T-helper 1 cell treated with Interleukin-12 subunit alpha and Interleukin-12 subunit beta and Interleukin-4 antibody, amounts not matched to agents 30 ng/mL and 1 ng/mL, for 36 hours (primary cell): Measurements from ENCODE around the gene FAM53B. TPM values are rescaled to one million over a fixed set of nuclear protein-coding genes. Genes with fewer than 3 reads are reported as not detected.

ENCODE experiments used
- intact Hi-C: fragments of 100-400 bp; cut with micrococcal nuclease; formaldehyde crosslinking; loops from one replicate; pipeline ENCODE4 v1.15.1; 2024
- total RNA-seq: library from RNA; stranded (reverse); gene quantifications from 2 replicates; pipeline ENCODE4 v1.2.3, GENCODE V29; 2022

FAM53B gene
- total RNA-seq, 1 donor from 2014 or later: 35.0 TPM

DNA sequence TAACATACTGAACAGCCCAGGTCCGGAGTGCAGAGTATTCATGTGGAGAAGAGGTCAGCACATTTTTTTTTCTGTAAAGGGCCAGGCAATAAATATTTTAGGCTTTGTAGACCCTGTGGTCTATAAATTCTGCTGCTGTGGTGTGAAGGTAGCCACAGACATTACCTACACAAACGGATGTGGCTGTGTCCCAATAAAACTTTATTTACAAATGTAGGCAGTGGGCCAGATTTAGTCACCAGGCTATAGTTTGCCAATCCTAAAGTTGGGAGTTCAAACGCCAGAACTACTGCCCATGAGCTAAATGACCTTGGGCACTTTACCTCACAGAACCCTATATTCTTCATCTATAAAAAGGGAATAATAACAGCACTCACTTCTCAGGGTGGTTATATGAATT, 13.4 kb downstream of the FAM53B start:
- intact Hi-C loops: no loop called here

DNA sequence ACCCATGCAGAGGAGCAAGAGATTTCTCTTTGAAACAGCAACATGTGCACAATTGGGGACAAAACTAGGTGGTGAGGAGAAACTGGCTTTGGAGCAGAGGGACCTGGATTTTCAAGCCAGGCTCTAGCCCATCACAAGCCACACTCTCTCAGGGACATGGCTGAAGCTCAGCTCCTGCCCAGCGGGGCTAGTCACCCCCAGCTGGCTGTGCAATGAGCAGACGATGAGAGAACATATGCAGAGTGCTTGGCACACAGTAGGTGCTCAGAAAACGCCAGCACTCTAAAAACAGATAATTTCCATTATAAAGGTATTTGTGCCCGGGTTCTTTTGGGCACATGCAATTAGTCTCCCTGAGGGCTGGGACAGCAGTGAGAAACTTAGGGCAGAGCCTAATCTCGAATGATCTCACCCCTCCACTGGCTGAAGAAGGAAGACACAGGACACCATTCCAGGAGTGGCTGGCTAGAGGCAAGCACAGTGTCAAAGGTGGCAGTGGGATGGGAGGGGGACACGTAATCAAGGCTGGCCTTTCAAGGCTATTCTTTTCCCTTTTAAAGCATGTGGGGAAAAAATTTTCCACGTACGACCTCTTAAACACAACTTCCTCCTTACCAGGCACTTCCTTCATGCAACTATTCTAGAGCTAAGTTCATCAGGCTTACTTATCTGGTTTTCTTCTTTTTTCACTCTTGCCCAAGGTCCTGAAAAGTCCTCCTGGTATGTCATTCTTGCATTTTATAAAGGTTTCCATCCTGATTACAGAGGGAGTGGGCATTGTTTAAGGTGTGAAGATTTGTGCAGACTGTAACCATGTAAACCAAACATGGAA, 15.1 kb downstream of the FAM53B start:
- intact Hi-C loops: no loop called here

DNA sequence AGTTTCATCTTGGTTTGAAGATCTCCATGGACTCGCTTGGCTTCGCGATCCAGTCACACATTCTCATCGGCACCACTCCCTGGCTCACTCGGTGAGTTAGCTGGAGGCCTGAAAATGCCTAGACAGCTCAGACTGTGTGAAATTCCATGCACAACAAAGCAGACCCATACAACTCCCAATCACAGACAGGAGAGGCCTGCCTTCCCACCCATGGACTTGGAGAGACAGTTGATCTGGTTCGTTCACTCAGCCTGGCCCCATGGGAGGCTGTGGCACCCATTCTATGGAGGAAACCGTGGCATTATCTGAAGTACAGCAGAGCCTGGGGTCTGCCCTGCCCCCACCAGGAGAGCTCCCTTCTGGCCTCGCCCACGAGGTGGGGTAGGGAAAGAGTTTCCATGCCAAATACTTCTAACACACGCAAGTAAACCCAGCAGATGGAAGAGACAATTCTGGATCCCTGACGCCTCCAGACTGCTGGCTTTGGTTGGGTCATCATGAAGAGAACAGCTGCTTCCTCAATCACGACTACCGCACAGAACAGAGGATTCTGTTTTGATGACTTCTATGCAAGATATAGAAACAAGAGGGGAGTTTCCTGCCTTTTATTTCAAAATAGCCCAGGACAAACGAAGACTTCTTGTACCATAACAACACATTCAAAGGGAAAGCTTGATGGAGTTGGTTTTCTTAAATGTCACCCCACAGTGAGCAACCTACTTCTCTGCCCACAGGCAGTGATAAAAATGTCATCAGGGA, 15.9 kb downstream of the FAM53B start:
- intact Hi-C loops: no loop called here

DNA sequence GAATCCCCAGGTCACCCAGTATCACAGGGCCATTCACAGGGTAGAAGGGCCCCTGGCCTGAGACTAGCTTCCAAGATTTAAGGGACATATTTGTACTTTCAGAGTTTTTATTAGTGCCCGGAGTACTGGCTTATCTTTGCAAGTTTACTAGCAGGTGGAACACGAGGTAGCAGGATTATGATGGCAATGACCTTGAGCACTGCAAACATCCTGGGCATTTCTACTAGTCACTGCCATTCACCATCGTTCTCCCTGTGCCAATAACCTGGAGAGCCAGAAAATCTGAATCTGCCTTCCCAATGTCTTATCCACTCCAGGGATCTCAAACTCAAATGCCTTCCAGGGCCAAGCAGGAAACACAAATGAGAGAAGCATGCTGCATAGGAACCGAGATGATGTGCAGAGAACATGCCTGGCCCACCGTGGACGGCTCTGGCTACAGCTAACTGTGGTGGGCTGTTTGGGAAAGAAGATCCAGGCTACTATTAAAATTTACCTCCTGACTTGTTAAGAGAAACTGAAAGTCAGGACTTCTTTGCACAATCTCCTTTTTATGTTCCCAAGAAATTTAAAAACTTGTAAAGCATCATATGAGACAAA, 16.7 kb downstream of the FAM53B start:
- intact Hi-C loops: no loop called here

DNA sequence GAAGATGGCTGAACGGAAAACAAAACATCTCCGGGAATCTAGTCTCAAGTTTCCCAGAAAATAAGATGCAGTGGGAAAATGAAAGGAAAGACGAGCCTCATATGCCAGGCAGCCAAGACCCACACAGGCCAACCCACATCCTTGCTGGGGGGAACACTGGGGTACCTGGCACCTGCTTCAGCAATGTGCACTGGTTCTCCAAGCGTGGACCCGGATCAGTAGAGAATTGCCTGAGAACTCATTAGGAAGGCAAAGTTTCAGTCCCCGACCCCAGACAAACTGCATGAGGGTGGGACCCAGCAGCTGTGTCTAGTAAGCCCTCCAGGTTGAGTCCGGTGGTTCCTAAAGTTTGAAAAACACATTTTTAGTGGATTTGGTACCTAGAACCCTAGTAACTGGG, 18.4 kb downstream of the FAM53B start:
- intact Hi-C loops: no loop called here

DNA sequence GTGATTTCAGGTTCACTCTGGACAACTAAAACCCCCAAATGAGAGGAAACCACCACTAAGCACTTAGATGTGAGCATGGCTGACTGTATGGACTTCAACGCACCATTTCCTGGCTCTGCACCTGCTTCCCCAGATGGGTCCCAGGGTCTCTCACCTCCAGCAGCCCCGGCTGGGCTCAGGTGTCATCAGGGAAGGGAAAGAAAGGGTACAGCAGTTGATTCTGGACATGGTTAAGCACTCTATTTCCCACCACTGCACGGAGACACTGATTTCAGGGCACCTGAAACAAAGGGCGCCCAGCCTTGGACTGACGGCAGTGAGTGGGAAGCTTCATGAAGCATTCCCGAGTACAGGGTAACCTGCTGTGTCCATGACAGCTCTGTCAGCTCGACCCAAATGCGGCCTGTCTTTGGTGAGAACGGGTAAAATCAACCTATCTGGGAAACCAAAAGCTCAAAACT, 19.0 kb downstream of the FAM53B start:
- intact Hi-C loops: no loop called here

DNA sequence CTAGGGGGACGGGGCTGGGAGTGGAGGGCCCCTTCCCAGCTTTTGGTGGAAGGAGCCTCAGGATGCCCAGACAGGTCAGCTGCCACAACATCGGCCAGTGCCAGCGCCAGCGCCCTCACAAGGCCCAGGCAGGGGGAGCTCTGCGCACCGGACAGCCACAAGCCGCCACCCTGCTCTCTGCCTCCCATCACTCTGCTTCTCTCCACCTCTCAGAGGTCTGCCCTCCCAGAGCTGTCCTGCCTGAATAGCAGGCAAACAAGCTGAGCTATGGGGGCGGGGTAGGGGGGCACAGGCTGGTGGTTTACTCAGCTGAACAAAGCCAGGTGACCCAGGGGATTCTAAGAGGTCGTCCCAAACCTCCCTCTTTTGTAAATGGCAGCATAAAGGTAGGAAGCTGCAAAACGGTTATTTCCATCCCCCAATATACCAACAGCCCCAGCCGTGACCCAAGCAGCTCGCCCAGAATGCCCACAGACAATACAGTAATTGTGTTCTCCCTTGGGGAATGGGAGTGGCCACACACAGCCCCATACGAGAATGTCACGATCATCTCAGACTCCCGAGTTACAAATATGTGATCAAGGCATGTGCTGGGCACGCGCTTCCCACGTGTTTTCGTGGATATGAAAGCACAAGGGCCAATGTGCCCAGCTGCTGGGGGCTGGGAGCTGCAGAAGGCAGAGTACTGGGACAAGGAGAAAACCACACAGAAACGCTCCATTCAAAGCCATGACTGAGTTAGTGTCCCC, 19.7 kb downstream of the FAM53B start:
- intact Hi-C loops: no loop called here

DNA sequence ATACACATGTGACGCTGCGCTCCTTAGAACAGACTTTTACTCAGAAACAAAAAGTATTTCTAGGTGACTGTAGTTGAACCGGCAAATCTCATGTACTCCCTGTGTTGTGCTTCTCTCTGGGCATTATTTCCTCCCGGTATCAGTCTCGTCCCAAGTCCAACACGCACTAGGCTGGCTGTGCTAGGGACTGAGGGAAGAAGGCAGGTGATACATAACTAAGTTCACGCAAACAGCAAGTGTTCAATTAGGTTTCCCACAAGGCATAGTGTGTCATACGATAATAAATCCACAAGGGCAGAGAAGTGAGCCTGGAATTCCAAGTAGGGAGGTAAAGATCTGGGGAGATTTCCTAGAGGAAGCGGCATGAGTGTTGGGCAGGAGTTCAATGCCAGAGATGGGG, 20.4 kb downstream of the FAM53B start:
- intact Hi-C loops: loop anchor here (1.0 kb wide), 3 partner anchors 9 to 35 kb away; no protein-coding TSS in a partner anchor

DNA sequence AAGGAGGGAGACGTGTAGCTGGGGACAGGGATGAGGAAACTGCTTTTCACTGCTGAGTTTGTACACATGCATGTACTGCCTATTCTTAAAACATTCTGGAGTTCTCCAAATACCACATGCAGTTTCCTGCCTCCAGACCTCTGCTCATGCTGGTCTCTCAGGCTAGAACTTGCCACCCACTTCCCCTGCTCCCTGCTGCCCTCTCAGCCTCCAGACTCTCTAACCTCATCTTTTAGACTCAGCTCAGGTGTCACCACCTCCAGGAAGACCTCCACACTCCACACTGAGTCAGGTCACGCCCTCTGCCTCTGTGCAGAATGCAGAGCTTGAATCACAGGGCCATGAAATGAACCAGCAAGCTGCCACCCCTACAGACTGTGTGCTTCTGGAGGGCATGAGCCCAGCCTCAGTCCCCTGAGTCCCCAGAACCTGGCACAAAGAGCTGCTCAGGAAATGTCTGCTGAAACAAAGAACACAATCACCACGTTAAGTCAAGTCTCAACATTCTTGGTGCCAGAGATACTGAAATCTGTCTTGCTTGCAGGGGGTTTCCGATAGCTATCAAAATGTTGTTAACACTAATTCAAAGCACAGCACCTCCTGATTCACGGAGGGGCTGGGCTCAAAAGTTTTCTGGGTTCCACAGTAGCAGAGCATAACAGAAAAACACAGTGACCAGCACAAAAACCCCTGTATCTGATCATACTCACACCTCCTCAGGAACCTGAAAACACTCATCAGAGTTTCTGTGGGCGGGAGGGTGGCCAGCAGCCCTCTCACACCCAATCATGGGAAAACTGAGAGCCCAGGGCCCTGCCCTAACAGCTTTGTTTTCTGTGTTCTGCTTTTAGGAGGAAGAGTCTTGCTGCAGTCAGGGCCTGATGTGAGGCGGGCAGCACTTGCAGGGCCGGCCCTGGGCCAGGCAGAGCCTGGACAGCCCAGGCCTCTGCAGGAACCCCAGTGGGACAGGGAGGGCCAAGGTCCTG, 21.1 kb downstream of the FAM53B start:
- intact Hi-C loops: loop anchor here (1.0 kb wide), 3 partner anchors 10 to 34 kb away; no protein-coding TSS in a partner anchor

DNA sequence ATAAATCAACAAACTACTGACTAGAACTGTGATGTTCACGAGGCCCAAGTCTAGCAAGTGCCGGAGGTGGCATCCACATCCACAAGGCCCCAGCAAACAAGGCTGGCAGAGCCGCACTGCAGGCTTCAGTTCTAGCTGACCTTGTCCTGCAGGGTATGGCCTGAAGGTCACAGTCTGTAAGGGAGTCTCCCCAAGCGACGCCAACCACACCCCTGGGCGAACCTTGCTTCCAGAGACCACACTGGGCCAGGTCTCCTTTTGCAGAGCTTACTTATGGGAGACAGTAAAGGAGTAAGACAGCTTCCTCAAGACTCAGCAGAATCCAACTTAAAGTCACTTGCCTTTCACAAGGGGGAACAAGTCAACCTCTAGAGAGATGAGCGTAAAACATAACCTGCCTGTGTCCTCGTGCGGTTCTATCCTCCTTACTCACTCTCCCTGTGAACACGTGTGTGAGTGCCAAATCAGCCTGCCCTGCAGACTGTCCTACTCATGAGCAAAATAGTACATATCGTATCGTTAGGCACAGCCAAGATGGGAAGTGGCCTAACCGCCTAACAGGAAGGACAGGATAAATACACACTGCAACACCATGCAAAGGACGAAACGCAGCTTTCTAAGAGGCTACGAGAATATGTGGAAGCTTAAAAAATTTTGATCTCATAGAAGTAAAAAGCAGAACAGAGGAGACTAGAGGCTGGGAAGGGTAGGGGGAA, 22.7 kb downstream of the FAM53B start:
- intact Hi-C loops: no loop called here

DNA sequence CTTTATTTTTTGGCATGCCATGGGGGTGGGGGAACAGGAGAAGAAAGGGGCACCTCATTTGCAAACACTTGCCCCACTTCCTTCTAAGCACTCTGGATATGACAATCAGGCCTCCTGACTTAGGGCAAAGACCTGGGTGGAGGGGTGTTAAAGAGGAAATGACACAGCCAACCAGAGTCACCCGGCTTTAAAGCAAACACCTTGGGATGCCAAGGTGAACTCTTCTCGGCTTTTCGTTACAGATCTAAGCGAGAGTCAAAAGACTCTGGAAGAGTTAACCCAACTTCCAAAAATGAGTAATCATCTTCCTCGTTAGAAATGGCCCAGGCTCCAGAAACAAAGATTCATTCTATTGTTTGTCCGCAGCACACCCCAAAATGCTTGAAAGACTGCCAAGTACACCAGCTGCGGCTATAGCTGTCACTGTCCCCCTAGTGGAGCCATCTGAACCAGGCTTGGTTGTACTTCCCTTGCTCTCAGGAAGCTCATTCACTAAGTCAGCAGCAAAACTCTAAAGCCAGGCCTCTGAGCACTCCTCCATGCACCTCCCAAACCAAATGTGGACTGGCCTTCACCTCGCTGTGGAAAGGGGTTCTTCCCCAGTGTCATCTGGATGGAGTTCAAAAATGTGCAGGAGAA, 24.8 kb downstream of the FAM53B start:
- intact Hi-C loops: loop anchor here (1.0 to 2.0 kb wide), 5 partner anchors 17 to 82 kb away; partner anchors contain the start of genes ABRAXAS2 and EEF1AKMT2

DNA sequence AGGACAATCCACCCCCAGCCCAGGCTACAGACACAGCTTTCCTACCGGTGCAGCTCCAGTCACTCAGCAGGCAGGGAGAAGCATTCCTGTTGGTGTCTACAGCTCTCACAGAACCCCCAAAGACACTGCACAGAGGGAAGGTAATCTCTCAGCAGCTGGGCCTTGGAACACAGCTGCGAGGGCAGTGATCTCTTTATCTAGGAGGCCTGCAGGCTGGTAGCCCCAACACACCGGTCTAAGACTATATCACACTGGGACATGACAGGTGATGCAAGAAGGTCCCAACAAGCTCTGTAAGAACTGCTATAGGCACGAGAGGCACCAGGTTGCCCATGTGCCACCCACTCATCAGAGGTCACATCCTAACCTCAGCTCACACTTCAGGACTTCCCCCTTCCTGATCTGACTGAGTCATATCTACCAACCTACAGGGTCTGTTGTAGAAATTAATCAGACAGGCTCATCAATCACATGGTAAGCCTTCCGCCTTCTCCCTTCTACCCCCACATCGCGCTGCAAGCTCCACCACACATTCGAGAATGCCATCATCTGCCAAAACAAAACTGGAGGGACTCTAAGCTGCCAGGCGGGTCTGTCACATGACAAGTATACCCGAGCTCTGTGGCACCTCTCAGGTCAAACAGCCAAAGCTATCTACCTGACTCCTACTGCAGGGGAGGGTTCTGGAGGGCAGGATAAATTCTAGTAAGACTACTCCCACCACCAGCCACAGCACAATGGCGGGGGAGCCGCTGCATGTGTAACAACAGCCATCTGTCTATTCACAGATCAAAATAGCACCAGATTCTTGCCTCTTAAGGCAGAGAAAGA, 26.1 kb downstream of the FAM53B start:
- intact Hi-C loops: loop anchor here (1.0 to 2.0 kb wide), 5 partner anchors 15 to 91 kb away; partner anchors contain the start of gene EEF1AKMT2

DNA sequence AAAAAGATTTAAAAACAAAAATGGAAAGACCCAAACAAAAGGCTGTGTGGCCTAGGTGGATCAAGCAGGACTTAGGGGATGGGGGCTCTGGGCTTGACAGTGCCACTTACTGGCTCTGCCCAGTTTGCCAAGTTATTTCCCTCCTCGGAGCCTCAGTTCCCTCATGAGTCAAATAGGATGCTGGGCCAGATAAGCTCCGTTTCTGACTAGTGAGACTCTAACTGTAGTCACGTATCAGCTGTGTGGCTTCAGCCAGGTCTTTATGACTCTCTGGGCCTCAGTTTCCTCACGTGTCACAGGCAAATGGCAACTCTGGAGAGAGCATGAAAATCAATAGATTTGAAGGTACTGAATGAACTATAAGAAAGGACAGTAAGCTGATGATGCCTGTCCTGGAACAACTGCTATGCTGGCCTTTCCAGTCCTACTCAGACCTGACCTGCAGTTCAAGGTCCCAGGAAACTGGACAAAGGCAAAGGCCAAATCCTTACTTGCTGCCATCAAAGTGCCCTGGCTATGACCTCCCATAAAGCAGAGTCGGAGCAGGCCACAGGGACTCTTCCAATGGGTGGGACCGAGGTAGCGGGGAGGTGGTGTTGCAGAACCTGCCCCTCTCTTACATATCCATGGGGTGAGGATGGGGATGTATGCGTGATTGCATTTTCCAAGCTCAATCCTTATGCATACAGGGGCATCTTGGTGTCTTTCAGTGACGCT, 27.0 kb downstream of the FAM53B start:
- intact Hi-C loops: no loop called here

DNA sequence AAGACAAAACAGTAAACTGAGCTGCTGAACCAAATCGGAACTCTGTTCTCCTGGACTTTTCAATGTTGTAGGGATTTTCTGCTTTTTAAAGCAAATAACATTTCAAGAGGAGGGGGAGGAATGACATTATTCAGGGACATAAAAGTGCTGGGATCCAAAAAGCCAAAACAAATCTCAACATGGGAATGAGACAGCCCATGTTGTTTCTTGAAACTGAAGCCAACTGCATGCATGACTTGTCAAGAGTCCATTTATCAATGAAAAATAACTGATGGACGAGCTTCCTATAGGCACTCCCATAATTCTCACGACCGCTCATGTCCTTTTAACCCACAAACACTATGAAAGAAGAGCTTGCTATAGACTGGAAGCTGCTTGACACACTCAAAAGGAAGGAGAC, 27.8 kb downstream of the FAM53B start:
- intact Hi-C loops: no loop called here

DNA sequence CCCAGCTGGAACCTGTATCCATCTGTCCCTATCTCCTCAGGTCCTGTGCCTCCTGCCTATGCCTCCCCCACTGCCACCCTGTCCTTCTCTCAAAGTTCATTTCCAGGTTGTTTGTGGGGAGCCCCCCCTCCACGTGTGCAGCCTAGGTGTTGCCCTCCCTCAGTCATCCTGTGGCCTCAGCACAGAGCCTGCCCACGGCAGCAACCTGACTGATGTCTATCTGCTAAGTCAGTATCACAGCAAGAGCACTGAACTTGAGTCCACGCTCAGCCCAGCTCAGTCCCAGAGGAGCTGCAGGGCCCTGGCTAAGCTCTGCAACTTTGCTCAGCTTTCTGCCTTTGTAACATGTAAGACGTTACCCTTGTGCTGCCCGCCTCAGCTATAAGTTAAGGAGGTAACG, 28.7 kb downstream of the FAM53B start:
- intact Hi-C loops: no loop called here

DNA sequence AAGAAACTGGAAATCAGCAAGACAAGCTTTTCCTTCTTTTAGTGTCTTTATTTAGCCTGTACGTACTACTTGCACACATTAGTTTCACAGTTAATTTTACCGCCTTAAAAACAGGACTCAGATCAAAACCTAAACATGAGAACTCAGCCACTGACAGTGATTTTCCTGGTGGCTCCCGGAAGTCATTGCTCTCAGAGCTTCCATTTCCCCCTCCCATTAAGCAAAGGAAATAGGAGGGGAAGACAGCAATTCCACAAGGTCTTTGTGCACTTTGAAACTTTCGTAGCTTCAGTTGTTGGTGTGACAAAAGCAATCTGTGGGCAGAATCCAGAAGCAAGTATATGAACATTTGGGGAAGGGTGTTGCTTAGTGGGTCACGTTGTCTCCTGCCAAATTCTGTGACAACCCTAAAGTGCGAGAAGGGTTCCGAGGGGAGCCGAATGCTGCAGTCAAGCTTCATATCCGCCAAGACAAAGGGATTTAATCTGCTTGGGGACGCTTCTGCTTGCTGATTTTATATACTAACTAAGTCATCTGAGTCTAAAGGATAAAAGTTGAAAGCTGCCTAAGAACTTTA, 30.4 kb downstream of the FAM53B start:
- intact Hi-C loops: no loop called here
